Astrocyte (in vitro differentiated cells and primary cell): ENCODE data around the gene UVSSA.

ENCODE experiments used
- EZH2 ChIP-seq: IDR thresholded peaks from 2 replicates; pipeline ENCODE4 v1.6.1; 2012; ENCODE audit warnings: mild to moderate bottlenecking, low read length, inconsistent platforms; ENCODE audit not compliant: insufficient read depth
- TF ChIP-seq, protein P1 (sequence below): IDR thresholded peaks from 2 replicates; pipeline ENCODE4 v1.5.1; 2011; ENCODE audit warnings: low read depth, mild to moderate bottlenecking, inconsistent platforms, low read length, moderate library complexity; ENCODE audit not compliant: insufficient read depth

- TF ChIP-seq, protein P1, sequence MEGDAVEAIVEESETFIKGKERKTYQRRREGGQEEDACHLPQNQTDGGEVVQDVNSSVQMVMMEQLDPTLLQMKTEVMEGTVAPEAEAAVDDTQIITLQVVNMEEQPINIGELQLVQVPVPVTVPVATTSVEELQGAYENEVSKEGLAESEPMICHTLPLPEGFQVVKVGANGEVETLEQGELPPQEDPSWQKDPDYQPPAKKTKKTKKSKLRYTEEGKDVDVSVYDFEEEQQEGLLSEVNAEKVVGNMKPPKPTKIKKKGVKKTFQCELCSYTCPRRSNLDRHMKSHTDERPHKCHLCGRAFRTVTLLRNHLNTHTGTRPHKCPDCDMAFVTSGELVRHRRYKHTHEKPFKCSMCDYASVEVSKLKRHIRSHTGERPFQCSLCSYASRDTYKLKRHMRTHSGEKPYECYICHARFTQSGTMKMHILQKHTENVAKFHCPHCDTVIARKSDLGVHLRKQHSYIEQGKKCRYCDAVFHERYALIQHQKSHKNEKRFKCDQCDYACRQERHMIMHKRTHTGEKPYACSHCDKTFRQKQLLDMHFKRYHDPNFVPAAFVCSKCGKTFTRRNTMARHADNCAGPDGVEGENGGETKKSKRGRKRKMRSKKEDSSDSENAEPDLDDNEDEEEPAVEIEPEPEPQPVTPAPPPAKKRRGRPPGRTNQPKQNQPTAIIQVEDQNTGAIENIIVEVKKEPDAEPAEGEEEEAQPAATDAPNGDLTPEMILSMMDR: no peak
- TF ChIP-seq EZH2: no peak
These were observed 15.5 kb downstream of the UVSSA start for GRCh38 chr4:1362521-1362920.
